Measurements from ENCODE around the gene BACE1. TPM values are rescaled to one million over a fixed set of nuclear protein-coding genes. Genes with fewer than 3 reads are reported as not detected.

The BACE1 gene
- total RNA-seq, 1 donor = 50.0 TPM

- TF ChIP-seq CTCF (IDR thresholded peaks at IDR 0.05; ENCODE audit: insufficient read depth, low read length) = no peak
- no peak overlapping the region for H3K4me3 ChIP-seq (ENCODE audit: low read depth, low read length)
- no peak for DNase-seq (ENCODE audit: low read depth)
These were observed 16.4 kb downstream of the BACE1 start for GRCh38 chr11:117299351-117300282.

- no peak for TF ChIP-seq CTCF (IDR thresholded peaks at IDR 0.05; ENCODE audit: insufficient read depth, low read length)
- no peak for DNase-seq (ENCODE audit: low read depth)
- H3K4me3 ChIP-seq (ENCODE audit: low read depth, low read length) = no peak overlapping the region
These were observed 17.9 kb downstream of the BACE1 start for GRCh38 chr11:117298195-117298594.

GRCh38 chr11:117296881-117297280 lies 19.2 kb downstream of the BACE1 start:
- TF ChIP-seq CTCF (IDR thresholded peaks at IDR 0.05; ENCODE audit: insufficient read depth, low read length) = no peak
- no peak overlapping the region for H3K4me3 ChIP-seq (ENCODE audit: low read depth, low read length)
- no peak for DNase-seq (ENCODE audit: low read depth)

- H3K4me3 ChIP-seq (ENCODE audit: low read depth, low read length) = no peak overlapping the region
- TF ChIP-seq CTCF (IDR thresholded peaks at IDR 0.05; ENCODE audit: insufficient read depth, low read length) = no peak
- no peak for DNase-seq (ENCODE audit: low read depth)
These were observed 20.5 kb downstream of the BACE1 start for GRCh38 chr11:117295438-117296137.

GRCh38 chr11:117292616-117293015 lies 23.4 kb downstream of the BACE1 start:
- no peak overlapping the region for H3K4me3 ChIP-seq (ENCODE audit: low read depth, low read length)
- no peak for TF ChIP-seq CTCF (IDR thresholded peaks at IDR 0.05; ENCODE audit: insufficient read depth, low read length)
- DNase-seq (ENCODE audit: low read depth) = no peak

GRCh38 chr11:117290809-117291396 lies 25.2 kb downstream of the BACE1 start, which contains the start of gene BACE1-AS:
Gene BACE1-AS, plus strand, starts transcription at chr11:117291346.
- no peak for TF ChIP-seq CTCF (IDR thresholded peaks at IDR 0.05; ENCODE audit: insufficient read depth, low read length)
- no peak within 1 kb of the TSS for H3K4me3 ChIP-seq (ENCODE audit: low read depth, low read length)
- no peak for DNase-seq (ENCODE audit: low read depth)
